ENCODE results near the gene NMRAL1. TPM values are rescaled to one million over a fixed set of nuclear protein-coding genes. Genes with fewer than 3 reads are reported as not detected.
A peak's percentile ranks its signal among the peaks of the same experiment; 100 is the strongest.

NMRAL1 gene
- polyA plus RNA-seq, 3 donors = 31.4 to 44.2 (median 37.3) TPM

DNA sequence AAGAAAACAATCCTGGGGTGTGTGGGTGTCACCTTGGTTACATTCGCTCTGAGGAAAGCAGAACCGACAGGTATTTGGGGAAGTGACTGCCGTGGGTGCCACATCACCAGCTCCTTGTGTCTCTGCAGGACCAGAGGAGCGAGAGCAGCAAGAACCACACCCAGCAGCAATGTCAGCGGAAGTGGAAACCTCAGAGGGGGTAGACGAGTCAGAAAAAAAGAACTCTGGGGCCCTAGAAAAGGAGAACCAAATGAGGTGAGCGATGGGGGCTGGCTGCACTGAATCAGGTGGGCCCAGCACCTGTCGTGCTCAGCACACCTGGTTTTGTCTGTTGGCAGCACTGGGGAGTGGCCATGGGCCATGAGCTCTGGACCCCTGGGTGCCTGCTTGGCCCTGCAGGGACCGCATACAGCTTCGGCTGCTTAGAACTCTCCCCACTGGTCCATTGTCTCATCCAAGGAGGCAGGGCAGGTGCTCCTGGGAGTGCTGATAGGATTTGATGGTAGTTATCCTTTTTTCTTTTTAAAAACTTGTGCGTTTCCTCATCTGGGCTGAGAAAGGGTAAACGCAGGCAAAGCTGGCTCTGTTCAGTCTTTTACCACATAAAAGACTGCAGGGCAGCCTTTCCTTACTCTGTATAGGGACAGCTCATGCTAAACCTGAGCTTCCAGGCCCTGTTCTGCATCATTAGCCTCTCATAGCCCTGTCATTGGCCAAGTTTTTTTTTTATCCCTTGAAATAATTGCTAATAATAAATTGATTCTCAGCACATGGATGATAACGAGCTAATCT is 31.1 kb upstream of the NMRAL1 start:
- DNase-seq (ENCODE audit: low read depth in 3 of 3, low spot score in 2 of 3) = no peak

DNA sequence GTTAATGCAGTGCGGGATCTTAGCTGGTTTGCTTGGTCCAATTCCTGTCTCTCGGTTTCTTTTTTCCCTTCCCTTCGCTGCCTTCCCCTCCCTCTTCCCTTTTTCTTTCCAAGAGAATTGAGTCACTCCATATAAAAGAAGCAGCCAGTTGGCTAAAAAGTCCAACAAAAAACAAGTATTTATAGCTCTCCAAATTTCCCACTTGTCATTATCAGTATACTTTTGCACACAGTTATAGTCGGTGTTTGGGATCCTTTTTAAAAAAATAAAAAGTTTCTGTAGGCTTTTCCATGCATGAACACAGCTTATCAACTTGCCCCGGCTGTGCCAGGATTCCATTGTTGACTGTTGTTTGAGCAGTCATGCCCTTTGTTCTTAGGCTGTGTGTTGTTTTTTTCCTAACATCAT is 26.6 kb upstream of the NMRAL1 start:
- DNase-seq (ENCODE audit: low read depth in 3 of 3, low spot score in 2 of 3) = no peak

DNA sequence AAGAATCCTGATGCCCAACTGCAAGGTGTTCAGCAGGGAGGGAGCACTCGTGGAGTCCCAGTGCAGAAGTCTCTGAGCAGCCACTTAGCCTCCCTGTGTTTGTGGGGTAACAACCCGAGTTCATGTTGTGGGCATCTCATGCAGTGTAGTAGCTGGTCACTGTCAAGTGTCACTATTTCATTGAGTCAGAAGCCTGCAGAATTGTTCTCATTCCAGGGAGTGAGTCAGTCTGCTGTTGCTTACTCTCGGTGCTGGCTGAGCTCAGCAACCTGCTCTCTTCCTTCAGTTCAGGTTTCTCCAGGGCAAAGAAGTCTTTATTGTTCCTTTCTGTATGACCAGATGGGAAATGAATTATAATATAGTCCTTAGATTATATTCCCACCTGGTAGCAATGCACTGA is 25.8 kb upstream of the NMRAL1 start:
- no peak for DNase-seq (ENCODE audit: low read depth in 3 of 3, low spot score in 2 of 3)

DNA sequence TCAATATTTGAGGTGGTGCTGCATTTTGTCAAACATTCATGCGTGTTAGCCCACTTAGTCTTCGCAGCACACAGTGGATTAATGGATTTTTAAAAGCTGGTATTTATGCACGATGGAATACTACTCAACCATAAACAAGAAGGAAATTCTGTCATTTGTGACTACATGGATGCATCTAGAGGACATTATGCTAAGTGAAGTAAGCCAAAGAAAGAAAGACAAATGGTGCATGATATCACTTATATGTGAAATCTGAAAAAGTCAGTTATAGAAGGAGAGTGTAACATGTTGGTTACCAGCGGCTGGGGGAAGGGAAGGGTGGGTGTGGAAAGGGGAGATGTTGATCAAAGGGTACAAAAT is 24.8 kb upstream of the NMRAL1 start:
- no peak for DNase-seq (ENCODE audit: low read depth in 3 of 3, low spot score in 2 of 3)

DNA sequence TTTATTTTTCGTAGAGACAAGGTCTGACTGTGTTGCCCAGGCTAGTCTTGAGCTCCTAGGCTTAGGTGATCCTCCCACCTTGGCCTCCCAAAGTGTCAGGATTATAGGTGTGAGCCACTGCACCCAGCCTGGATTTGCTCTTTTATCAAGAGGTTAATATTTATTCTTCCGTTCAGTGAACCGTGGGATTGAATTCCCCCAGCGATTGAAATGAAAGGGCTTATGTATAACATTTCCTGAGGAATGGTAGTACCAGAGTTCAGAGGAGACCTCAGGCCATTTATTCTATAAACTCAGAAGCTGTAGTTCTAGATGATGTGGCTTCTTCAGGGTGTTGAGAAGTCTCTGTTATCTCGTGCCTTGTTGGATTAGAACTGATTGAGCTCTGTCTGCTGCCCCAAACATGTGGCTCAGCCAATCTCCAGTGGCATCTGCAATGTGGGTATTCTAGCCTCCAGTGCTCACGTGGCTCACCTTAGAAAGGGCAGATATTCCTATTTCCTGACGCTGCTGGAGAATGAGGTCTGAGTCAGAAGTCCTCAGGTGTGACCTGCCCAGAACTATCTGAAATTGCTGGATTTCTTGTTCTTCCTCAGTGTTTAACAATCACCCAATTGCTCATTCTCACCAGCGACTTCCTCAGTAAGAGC is 24.2 kb upstream of the NMRAL1 start:
- DNase-seq (ENCODE audit: low read depth in 3 of 3, low spot score in 2 of 3) = no peak

DNA sequence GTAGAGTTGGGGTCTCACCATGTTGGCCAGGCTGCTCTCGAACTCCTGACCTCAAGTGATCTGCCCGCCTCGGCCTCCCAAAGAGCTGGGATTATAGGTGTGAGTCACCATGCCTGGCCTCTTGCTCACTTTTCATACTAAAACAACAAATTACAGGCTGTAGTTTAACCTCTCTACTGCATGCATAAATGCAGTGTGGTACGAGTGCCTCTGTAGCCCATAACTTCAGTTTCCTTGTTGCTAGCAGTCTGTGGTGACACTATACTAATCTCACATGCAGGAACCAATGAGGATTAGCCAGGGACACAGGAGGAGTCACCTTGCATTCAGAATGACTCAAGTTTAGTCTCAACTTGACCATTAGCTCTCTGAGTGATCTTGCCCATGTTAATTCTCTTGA is 21.9 kb upstream of the NMRAL1 start:
- no peak for DNase-seq (ENCODE audit: low read depth in 3 of 3, low spot score in 2 of 3)

DNA sequence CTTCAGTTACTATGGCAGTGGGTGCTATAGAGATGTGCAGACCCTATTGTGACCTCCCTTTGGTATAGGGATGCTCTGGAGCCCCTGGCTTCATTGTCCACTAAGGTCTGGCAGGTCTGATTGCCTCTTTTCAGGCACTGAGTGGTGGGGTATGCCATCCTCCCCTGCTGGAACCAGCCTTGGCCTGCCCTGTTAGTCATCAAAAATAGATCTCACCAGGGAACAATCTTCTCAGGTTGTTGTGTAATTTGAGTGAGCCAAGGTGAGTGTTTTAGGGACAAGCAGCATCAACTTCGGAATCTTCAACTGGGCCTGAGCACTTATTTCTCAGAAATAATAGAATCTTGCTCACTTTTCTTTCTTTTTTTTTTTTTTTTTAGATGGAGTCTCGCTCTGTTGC is 21.3 kb upstream of the NMRAL1 start:
- no peak for DNase-seq (ENCODE audit: low read depth in 3 of 3, low spot score in 2 of 3)

DNA sequence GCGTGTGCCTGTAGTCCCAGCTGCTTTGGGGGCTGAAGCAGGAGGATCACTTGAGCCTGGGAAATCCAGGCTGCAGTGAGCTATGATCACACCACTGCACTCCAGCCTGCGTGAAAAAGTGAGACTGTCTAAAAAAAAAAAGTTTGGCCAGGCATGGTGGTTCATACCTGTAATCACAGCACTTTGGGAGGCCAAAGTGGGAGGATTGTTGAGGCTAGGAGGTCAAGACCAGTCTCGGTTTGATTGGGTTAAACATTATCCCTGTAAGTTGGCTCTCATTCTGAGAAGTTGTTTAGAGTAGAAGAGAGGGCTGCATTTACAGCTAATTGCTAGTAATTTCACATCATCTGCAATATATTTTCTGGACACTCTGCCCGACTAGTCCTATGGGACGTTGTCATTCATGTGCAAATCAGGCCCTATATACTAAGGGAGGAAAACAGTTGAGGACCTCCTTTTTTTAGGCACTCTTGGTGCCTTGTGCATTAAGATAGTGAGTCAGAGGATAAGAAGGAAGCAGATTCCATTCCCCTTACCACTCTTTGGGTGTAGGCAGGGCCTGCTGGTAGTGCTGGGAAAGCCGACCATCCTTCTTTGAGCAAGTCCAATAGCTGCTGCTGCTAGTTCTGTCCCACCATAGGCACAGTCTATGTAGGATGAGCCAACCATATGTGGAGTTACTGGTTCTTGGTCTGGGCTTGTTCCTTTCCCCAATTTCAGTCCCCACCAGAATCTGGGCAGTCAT is 20.5 kb upstream of the NMRAL1 start:
- no peak for DNase-seq (ENCODE audit: low read depth in 3 of 3, low spot score in 2 of 3)

DNA sequence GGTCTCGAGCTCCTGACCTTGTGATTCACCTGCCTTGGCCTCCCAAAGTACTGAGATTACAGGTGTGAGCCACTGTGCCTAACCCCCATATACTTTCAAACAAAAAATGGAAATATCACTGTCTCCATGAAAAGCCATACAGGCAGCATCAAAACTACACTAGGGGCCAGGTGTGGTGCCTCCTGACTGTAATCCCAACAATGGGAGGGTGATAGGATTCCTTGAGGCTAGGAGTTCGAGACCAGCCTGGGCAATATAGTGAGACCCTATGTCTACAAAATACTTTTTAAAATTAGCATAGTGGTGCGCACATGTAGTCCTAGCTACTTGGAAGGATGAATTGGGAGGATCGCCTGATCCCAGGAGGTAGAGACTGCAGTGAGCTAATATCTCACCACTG is 17.5 kb upstream of the NMRAL1 start:
- no peak for DNase-seq (ENCODE audit: low read depth in 3 of 3, low spot score in 2 of 3)

DNA sequence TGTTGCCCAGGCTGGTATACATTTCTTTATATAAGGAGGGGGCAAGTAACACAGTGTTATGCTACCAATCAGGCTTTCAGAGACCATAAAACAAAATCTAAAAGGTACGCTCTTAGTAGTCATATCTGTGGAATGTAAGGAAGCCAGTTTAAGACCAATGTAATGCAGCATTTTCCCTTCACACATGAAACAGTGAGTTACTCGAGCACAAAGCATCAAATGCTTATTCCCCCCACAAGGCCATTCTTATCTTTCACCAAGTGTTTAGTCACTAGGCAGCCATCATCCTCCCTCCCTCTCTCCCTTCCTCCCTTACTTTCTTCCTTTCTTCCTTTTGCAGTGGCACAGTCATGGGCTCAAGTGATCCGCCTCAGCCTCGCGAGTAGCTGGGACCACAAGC is 14.6 kb upstream of the NMRAL1 start:
- no peak for DNase-seq (ENCODE audit: low read depth in 3 of 3, low spot score in 2 of 3)

DNA sequence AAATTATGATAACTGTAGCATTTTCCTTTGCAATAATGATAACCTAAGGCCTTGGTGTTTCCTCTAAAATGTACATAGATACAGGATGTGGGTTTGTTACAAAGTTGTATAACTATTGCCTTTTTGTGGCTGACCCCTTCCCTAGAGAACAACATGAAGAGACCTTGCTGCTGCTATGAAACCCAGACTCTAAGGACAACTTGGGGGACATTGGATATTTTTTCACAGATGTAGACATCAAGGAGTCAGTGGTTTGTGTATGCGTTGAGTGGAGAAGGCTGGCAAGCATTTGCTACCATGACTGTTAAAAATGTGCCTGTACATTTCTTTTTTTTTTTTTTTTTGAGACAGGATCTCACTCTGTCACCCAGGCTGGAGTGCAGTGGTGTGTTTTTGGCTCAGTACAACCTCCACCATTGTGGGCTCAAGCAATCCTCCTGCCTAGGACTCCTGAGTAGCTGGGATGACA is 14.1 kb upstream of the NMRAL1 start:
- no peak for DNase-seq (ENCODE audit: low read depth in 3 of 3, low spot score in 2 of 3)

DNA sequence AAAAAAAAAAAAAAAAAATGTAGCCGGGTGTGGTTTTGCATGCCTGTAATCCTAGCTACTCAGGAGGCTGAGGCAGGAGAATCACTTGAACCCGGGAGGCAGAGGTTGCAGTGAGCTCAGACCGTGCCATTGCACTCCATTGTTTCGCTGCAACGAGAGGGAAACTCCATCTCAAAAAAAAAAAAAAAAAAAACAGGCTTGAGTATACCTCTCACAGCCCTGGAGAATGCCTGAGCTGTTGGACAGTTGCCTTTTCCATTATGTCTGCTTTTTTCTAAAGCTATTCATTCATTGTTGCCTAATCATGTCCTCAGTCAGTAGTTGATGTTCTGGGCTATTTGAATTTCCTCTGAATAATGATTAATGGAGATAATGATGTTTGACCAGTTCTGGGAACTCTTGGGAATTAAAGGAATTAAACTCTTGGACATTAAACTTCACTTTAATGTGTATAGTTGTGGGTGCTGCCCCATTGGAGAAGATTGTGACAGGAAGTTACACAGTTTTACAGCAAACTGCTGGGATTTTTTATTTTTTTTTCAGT is 13.6 kb upstream of the NMRAL1 start:
- no peak for DNase-seq (ENCODE audit: low read depth in 3 of 3, low spot score in 2 of 3)

DNA sequence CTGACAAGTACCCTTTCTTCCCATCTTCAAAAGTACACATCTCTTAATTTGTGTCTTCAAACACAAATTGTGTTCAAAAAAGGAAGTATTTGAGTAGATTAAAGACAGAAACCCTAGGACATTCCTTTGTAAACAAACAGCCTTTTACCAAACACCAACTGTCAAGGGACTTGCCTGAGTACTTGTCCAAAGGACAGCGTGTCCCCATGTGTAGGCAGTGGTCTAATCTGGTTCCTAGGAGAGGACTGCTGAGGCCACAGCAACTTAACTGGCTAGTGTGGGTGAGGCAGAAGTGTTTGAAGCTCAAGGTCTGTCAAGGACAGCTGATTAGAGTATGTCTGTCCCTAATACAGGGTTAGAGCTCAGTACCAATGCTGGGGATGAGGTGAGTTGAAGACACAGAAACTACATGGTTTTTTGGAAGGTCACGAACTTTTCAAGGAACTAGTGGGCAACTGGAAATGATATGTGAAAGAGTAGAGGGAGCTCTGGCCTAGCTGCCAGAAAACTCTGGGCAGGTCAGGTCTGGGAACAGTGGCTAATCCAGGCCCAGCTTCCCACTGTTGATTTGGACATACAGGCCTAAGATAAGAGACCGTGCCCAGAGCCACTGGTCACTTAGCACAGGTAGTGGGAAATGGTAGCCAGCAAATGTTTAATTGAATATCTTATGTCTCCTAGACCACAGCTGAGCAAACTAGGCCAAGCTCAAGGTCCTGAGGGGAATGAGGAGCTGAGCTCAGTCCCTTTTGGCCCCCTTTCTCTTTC is 11.9 kb upstream of the NMRAL1 start:
- no peak for DNase-seq (ENCODE audit: low read depth in 3 of 3, low spot score in 2 of 3)

DNA sequence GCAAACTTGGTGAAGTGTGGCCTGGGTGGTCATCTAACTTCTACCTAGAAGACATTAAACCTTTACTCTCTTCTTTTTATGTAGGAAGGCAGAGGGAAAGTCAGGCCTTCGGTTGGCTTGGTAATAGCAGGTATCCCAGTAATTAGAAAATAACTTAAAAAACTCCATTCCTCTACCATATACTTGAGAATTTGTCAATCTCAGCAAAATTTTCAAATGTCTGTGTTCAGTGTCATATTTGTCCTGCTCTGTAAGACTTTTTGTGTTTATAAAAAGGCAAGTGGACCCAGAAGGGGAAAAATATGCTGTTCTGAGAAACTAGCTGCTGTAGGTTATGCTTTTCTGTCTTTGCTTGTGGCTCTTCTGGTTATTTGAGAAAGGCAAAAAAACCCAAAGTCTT is 7.5 kb upstream of the NMRAL1 start:
- no peak for DNase-seq (ENCODE audit: low read depth in 3 of 3, low spot score in 2 of 3)

DNA sequence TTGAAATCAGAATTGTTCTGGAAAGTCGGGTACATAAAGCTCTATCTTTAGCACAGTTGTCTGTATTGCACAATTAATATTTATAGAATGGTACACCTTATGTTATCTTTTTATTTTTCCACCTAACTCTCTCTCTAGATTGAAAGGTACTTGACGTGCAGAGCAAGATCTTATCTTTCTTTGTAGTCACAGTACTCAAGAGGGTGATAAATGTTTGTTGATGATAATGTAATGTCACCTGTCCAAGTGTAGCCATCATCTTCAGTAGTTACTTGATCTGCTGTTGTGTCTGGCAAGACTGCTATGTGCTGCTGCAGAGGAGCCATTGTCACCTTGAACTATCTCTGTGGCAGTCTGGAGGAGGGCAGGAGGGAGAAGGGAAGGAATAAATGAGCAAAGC is 7.1 kb upstream of the NMRAL1 start:
- no peak for DNase-seq (ENCODE audit: low read depth in 3 of 3, low spot score in 2 of 3)

DNA sequence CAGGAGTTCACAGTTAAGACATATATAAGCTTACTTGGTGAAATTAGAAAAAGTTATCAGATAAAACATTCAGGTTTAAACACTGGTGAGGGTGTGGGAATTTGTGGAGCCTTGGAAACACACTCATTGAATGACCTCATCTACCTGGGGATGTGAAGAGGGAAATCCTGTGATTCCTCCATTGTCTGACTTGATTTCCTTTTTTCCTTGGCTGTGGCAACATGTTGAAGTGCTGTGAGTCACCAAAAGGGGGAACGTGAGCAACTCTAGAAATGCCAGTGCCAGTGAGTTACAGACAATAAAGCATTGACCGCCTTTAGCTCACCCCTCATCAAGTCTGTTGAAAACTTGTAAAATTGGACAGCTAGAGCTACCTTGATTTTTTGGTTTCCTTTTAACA is 3.5 kb upstream of the NMRAL1 start:
- no peak for DNase-seq (ENCODE audit: low read depth in 3 of 3, low spot score in 2 of 3)

DNA sequence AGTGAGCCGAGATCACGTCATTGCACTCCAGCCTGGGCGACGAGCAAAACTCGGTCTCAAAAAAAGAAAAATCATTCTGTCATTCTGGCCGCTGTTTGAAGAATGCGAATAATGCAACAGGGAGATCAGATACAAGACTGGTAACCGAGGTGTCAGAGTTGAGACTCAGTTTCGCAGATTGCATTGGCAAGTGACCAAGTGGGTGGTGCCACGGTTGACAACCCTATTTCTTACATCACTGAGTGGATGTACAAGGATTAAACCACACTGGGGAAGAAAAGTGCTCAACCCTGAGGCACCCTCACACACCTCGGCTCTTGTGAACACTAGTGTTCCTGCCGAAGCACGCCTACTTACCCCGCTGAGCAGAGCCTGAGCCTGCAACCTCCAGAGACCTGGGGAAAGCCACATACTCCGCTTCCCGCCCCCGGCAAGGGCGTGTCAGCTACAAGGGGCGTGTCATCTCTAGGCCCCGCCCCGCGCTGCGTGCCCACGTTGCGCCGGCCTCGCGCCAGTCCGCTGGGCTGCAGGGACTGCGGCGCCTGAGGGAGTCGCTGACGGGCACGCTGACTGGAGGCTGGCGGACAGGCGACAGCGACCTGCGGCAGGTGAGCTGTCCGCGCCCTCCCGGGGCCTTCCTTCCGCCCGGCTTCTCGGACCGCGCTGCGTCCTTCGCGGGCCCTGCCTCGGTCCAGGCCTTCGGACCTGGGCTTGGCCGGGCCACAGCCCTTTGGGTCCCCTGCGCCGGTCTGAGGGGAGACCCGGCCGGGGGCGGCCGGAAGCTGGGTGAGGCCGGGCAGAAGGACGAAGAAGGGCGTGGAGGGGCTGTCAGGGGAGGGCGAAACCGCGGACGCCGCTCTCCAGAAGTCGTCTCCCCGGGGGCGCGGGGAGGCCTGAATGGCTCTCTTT is 1.7 kb upstream of the NMRAL1 start, which contains the start of gene HMOX2:
HMOX2 (plus strand) TSS at position 519 of the 909 bp plus-strand sequence. CDS start 29,127 bp downstream, outside the sequence.
- peak; percentile 64 to 78 (median 72) for DNase-seq (ENCODE audit: low read depth in 3 of 3, low spot score in 2 of 3)

DNA sequence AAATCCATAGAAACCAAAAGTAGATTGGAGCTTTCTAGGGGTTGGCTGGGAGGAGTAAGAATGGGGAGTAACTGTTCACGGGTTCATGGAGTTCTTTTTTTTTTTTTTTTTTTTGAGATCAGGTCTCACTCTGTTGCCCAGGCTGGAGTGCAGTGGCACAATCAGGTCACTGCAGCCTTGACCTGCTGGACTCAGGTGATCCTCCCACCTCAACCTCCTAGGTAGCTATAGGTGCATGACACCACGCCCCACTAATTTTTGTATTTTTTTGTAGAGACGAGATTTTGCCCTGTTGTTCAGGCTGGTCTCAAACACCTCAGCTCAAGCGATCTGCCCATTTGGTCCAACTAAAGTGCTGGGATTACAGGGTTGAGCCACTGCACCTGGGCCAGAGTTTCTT is 1.5 kb downstream of the NMRAL1 start:
- DNase-seq (ENCODE audit: low read depth in 3 of 3, low spot score in 2 of 3) = no peak

DNA sequence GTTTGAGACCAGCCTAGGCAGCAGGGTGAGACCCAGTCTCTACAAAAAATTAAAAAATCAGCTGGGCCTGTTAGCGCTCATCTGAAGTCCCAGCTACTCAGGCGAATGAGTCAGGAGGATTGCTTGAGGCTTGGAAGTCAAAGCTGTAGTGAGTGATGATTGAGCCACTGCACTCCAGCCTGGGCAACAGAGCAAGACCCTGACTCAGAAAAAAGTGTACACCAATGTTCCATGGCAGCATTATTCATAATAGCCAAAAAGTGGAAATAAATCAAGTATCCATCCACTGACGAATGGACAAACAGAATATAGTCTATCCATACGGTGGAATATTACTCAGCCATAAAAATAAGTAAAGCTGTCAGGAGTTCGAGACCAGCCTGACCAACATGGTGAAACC is 2.6 kb downstream of the NMRAL1 start:
- no peak for DNase-seq (ENCODE audit: low read depth in 3 of 3, low spot score in 2 of 3)

DNA sequence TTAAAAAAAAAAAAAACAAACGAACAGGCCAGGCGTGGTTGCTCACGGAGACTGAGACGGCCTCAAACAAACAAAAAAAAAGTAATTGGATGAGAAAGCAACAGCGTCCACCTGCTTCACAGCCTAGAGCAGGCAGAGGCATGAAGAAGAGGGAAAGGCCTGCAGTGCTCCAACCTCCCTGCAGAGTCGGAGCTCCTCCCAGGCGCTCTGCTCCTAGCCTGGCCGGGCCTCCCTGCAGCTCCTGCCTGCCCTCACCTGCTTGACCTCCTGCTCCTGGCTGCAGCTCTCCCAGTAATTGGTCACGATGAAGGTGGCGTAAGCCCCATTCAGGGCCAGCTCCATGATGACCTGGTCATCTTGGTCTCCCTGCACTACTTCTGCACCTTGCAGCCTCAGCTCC is 5.5 kb downstream of the NMRAL1 start:
- DNase-seq (ENCODE audit: low read depth in 3 of 3, low spot score in 2 of 3) = no peak

Data from right renal cortex interstitium (tissue), 3 donors.